Measurements from ENCODE around the gene MEF2B. TPM values are rescaled to one million over a fixed set of nuclear protein-coding genes. Genes with fewer than 3 reads are reported as not detected.

The MEF2B gene
- 4.9 and 5.2 TPM in 2 replicates for total RNA-seq (2013; cell fraction: nucleolus; rRNA removed)
- total RNA-seq (2014; rRNA removed) (13.6 and 17.9 TPM in 2 replicates), total RNA-seq (2014; rRNA removed; fragmentation: Illumina TruSeq; extraction: Trizol) (6.4 and 7.6 TPM in 2 replicates), total RNA-seq (2021) (33.0 and 36.6 TPM in 2 replicates), polyA plus RNA-seq (2011; rRNA removed) (0.69 and 1.8 TPM in 2 replicates), polyA plus RNA-seq (2014; fragmentation: Illumina TruSeq; extraction: Trizol) (4.2 and 10.0 TPM in 2 replicates), polyA plus RNA-seq (2014; fragmentation: Nextera tagmentation; extraction: Ambion mirVana) (under 1 TPM; 0.09 to 0.21 TPM), polyA plus RNA-seq (2014; rRNA removed) (22.7 and 33.8 TPM in 2 replicates), polyA plus RNA-seq (2016; fragmentation: Nextera tagmentation; extraction: Ambion mirVana) (10 to 100 TPM in 1 of 2 experiments, 1 to 10 TPM in 1; 7.8 to 11.3 TPM), polyA minus RNA-seq (2011; rRNA and poly(A)+ RNA removed) (0.59 and 3.2 TPM in 2 replicates), Bru-seq, nascent RNA (percentile 56 among the genes with signal in this experiment), BruChase-seq, experiment 1, labeled RNA remaining after a 6-hour chase (percentile 65 among the genes with signal in this experiment), BruChase-seq, experiment 2, labeled RNA remaining after a 2-hour chase (percentile 67 among the genes with signal in this experiment)
- polyA plus RNA-seq (2011; ENCODE audit: low read depth), result 13.7 TPM
- 4.8 and 5.5 TPM in 2 replicates for polyA plus RNA-seq (2011; cell fraction: cytosol; rRNA removed)
- polyA plus RNA-seq (2011; cell fraction: nucleus; rRNA removed), result 8.7 and 9.5 TPM in 2 replicates
- 42.4 and 45.0 TPM in 2 replicates for polyA plus RNA-seq (2012)
- polyA minus RNA-seq (2011; cell fraction: cytosol; rRNA and poly(A)+ RNA removed), result 1.7 and 2.5 TPM in 2 replicates
- polyA minus RNA-seq (2011; cell fraction: nucleus; rRNA and poly(A)+ RNA removed), result 2.1 and 3.3 TPM in 2 replicates
- long read RNA-seq, experiment 1, result 0 reads
- long read RNA-seq, experiment 2, result 0 reads

DNA sequence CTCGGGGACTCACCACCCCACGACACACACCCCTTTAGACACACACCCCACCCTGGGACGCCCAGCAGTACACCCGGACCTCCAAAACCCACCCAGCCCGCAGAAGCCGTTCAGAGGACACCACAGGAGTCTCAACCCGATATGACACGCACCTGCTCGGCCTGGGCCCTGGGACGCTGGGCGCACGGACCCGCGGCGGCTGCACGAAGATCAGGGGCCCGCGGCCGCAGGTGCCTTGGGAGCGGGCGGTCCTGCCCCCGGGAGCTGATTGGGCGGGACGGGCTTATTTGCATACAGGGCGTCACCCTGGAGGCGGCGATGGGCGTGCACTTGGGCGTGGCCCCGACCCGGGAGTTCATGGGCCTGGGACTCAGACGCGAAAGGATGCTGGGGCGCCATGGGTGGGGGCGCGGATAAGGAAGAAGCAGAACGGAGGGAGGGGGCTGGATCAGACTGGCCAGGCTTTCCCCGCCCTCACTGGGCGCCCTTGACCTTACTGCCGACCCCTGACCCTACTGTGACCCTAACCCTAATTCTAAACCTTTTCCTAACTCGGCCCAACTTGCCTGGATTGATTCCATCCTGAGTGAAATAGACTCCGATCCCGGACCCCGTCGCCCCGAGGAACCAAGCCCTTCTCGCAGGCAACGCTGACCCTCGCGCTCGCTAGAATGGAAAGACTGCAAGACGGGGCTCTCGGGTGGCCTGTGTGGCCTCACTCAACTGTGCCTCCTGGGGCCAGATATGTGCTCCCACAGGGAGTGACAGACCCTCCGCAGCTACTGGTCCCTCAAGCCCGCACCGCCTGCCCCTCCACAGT, at the start of gene MEF2B:
Gene MEF2B, minus strand, starts transcription at position 211 of the 820 bp plus-strand sequence. CDS start 19,528 bp downstream, outside the sequence.
- DNase-seq (ENCODE audit: low read depth, low spot score), result no peak
- in situ Hi-C loops (cut with MboI), result no loop called here
- intact Hi-C loops (cut with micrococcal nuclease; ENCODE audit: unreplicated experiment), result no loop called here
- POLR2A ChIA-PET, result interaction anchor here (0.6 to 4.0 kb wide), 9 partner anchors 12 to 168 kb away, joined by 3 to 74 read pairs (median 4); partner anchors contain the start of gene SLC25A42
- CTCF ChIA-PET, result interaction anchor here (0.7 to 6.6 kb wide), 8 partner anchors 13 to 229 kb away, joined by 3 to 86 read pairs (median 7); partner anchors contain the start of genes BORCS8 and RFXANK
- RAD21 ChIA-PET (ENCODE audit: unreplicated experiment), result interaction anchor here (14.0 kb wide), 1 partner anchor 16 kb away, joined by 394 read pairs; no protein-coding TSS in a partner anchor
- SMC1A ChIA-PET (ENCODE audit: uncharacterized antibody, unreplicated experiment), result interaction anchor here (0.7 to 4.8 kb wide), 8 partner anchors 9 to 207 kb away, joined by 3 to 83 read pairs (median 6); no protein-coding TSS in a partner anchor
- peaks cover 10% of the 10 kb centered on the region for H3K79me2 ChIP-seq (ENCODE audit: control insufficient read depth, insufficient read depth, low read length)
- H3K36me3 ChIP-seq (ENCODE audit: control insufficient read depth in 2 of 2, insufficient read depth in 2 of 2, low read length in 1 of 2), result no peaks in the 10 kb centered on the region
- H3K27ac ChIP-seq (ENCODE audit: control insufficient read depth, insufficient read depth), result 0 out of 2 replicates have a peak within 1 kb of the TSS, but pooled peaks have one; percentile 27
- H3K4me3 ChIP-seq, result peak within 1 kb of the TSS; percentile 89
- no peaks in the 10 kb centered on the region for H3K27me3 ChIP-seq (replicated peaks in 1 of 2; ENCODE audit: control insufficient read depth in 2 of 2, insufficient read depth in 2 of 2, low read length in 1 of 2)
- BruUV-seq (replicated peaks), result no TSS peak
- peaks cover 30% of the 10 kb centered on the region for H3K4me1 ChIP-seq (ENCODE audit: control insufficient read depth, insufficient read depth, low read length)
- peak within 1 kb of the TSS; percentile 43; the same call in 1 of the 2 replicates for H3K9ac ChIP-seq (ENCODE audit: control insufficient read depth, insufficient read depth, low read length)
- ATAC-seq, result peak; percentile 95
- H3K9me3 ChIP-seq (replicated peaks; ENCODE audit: control insufficient read depth, insufficient read depth, low read length), result no peaks in the 10 kb centered on the region
- WGBS (ENCODE audit: insufficient coverage, insufficient replicate concordance, low lambda C conversion rate, missing lambda C conversion rate), result 2% methylated on average over 46 of the region's 56 CpGs
- peak within 1 kb of the TSS; percentile 94 for H3K4me2 ChIP-seq (ENCODE audit: control insufficient read depth, insufficient read depth)
- H2AFZ ChIP-seq (ENCODE audit: control insufficient read depth, low read depth, low read length), result peak within 1 kb of the TSS; percentile 42; the same call in 1 of the 2 replicates
- FAIRE-seq, result no peak
- no peaks in the 10 kb centered on the region for H4K20me1 ChIP-seq (ENCODE audit: control insufficient read depth, insufficient read depth)
- TF ChIP-seq, protein P1, sequence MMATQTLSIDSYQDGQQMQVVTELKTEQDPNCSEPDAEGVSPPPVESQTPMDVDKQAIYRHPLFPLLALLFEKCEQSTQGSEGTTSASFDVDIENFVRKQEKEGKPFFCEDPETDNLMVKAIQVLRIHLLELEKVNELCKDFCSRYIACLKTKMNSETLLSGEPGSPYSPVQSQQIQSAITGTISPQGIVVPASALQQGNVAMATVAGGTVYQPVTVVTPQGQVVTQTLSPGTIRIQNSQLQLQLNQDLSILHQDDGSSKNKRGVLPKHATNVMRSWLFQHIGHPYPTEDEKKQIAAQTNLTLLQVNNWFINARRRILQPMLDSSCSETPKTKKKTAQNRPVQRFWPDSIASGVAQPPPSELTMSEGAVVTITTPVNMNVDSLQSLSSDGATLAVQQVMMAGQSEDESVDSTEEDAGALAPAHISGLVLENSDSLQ (IDR thresholded peaks at IDR 0.05), result peak; percentile 11; the same call in 1 of the 2 replicates
- TF ChIP-seq POLR2A (IDR thresholded peaks at IDR 0.05; ENCODE audit: low read depth, low read length) (peak; percentile 93), SRF (IDR thresholded peaks at IDR 0.05; ENCODE audit: low read depth in 2 of 2, low read length in 2 of 2) (0 out of 4 replicates have a peak, but pooled peaks of 1 of the 2 experiments have one; percentile 3), LARP7 (IDR thresholded peaks at IDR 0.05) (peak; percentile 25; the same call in 1 of the 2 replicates), SP1 (IDR thresholded peaks at IDR 0.05; ENCODE audit: low read depth, low read length) (peak; percentile 77)
- TF ChIP-seq, protein P2, sequence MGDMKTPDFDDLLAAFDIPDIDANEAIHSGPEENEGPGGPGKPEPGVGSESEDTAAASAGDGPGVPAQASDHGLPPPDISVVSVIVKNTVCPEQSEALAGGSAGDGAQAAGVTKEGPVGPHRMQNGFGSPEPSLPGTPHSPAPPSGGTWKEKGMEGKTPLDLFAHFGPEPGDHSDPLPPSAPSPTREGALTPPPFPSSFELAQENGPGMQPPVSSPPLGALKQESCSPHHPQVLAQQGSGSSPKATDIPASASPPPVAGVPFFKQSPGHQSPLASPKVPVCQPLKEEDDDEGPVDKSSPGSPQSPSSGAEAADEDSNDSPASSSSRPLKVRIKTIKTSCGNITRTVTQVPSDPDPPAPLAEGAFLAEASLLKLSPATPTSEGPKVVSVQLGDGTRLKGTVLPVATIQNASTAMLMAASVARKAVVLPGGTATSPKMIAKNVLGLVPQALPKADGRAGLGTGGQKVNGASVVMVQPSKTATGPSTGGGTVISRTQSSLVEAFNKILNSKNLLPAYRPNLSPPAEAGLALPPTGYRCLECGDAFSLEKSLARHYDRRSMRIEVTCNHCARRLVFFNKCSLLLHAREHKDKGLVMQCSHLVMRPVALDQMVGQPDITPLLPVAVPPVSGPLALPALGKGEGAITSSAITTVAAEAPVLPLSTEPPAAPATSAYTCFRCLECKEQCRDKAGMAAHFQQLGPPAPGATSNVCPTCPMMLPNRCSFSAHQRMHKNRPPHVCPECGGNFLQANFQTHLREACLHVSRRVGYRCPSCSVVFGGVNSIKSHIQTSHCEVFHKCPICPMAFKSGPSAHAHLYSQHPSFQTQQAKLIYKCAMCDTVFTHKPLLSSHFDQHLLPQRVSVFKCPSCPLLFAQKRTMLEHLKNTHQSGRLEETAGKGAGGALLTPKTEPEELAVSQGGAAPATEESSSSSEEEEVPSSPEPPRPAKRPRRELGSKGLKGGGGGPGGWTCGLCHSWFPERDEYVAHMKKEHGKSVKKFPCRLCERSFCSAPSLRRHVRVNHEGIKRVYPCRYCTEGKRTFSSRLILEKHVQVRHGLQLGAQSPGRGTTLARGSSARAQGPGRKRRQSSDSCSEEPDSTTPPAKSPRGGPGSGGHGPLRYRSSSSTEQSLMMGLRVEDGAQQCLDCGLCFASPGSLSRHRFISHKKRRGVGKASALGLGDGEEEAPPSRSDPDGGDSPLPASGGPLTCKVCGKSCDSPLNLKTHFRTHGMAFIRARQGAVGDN (IDR thresholded peaks at IDR 0.05), result 0 out of 2 replicates have a peak, but pooled peaks have one; percentile 50
- TF ChIP-seq, protein P3, sequence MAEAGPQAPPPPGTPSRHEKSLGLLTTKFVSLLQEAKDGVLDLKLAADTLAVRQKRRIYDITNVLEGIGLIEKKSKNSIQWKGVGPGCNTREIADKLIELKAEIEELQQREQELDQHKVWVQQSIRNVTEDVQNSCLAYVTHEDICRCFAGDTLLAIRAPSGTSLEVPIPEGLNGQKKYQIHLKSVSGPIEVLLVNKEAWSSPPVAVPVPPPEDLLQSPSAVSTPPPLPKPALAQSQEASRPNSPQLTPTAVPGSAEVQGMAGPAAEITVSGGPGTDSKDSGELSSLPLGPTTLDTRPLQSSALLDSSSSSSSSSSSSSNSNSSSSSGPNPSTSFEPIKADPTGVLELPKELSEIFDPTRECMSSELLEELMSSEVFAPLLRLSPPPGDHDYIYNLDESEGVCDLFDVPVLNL (IDR thresholded peaks at IDR 0.05; ENCODE audit: low read depth, low read length), result no peak
- TF ChIP-seq, protein P4, sequence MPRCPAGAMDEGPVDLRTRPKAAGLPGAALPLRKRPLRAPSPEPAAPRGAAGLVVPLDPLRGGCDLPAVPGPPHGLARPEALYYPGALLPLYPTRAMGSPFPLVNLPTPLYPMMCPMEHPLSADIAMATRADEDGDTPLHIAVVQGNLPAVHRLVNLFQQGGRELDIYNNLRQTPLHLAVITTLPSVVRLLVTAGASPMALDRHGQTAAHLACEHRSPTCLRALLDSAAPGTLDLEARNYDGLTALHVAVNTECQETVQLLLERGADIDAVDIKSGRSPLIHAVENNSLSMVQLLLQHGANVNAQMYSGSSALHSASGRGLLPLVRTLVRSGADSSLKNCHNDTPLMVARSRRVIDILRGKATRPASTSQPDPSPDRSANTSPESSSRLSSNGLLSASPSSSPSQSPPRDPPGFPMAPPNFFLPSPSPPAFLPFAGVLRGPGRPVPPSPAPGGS (IDR thresholded peaks at IDR 0.05; ENCODE audit: borderline replicate concordance, insufficient read depth, low read depth, low read length, poor library complexity, severe bottlenecking), result peak; percentile 66
